Measurements from ENCODE around the gene PTAR1. TPM values are rescaled to one million over a fixed set of nuclear protein-coding genes. Genes with fewer than 3 reads are reported as not detected.

The PTAR1 gene
- total and polyA plus RNA-seq, 8 donors: 49.5 to 117 (median 73.1) TPM

DNA sequence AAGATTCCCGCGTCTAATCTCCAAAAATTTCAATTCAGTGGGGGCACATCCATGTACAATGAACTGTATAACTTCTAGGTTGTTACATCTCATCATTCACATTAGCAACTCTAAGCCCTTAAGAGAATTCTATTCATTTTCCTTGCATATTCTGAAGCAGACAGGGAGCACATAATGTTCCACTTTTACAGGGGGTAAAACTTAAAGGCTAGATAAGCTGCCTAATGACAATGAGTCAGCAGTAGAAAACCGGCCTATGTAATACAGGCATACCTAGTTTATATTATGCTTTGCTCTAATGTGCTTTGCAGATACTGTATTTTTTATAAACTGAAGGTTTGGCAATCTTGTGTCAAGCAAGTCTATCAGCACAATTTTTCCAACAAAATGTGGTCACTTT, 40.4 kb downstream of the PTAR1 start:
- Histone ChIP-seq H3K27me3 (no peaks in the 10 kb centered on the region), H3K27ac (no peak overlapping the region), H3K9me3 (no peaks in the 10 kb centered on the region), H3K4me3 (no peak overlapping the region), H3K36me3 (peaks cover 0 to 72% of the 10 kb centered on the region in 2 donors), H3K4me1 (no peaks in the 10 kb centered on the region)
- intact Hi-C loops (cut with DNase I): no loop called here
- ATAC-seq: no peak
- TF ChIP-seq, protein P1, sequence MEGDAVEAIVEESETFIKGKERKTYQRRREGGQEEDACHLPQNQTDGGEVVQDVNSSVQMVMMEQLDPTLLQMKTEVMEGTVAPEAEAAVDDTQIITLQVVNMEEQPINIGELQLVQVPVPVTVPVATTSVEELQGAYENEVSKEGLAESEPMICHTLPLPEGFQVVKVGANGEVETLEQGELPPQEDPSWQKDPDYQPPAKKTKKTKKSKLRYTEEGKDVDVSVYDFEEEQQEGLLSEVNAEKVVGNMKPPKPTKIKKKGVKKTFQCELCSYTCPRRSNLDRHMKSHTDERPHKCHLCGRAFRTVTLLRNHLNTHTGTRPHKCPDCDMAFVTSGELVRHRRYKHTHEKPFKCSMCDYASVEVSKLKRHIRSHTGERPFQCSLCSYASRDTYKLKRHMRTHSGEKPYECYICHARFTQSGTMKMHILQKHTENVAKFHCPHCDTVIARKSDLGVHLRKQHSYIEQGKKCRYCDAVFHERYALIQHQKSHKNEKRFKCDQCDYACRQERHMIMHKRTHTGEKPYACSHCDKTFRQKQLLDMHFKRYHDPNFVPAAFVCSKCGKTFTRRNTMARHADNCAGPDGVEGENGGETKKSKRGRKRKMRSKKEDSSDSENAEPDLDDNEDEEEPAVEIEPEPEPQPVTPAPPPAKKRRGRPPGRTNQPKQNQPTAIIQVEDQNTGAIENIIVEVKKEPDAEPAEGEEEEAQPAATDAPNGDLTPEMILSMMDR (IDR thresholded peaks at IDR 0.05): no peak
- no peak for DNase-seq

DNA sequence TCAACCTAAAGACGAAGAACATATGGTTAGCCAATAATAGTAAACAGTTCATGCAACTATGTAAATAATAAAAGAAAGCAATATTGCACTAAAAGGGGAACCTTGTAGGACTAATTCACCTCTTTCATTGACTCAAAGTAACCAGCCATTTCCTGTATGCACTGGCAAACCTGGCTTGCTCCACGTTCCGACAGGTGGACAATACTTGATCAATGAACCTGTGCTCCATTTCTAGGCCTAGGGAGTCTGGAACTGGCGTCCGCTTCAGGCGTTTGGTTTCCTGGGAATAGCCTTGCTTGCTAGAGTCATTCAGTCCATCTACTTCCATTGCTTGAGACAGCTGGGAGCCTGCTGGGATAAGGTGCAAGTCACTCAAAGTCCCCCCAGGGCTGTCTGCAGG, 41.6 kb downstream of the PTAR1 start:
- no peak for DNase-seq
- peaks cover 0 to 66% of the 10 kb centered on the region in 2 donors for H3K36me3 ChIP-seq
- intact Hi-C loops (cut with DNase I): no loop called here

DNA sequence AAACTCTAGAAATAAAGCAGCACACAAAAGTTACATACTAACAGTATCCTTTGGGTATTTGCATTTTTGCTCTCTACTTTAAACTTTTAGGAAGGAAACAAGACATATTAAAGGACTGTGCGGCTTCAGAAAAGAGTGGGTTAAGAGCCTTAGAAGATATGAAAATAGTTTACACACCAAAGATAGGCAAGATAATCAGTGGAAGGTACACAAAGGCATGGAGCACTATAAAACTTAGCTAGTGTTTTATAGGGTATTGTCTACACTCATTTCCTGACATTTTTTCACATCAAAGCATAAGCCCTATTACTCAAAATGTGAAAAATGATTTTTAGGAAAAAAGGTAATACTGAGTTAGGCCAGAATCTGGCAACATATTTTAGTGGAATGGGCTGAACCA, 44.0 kb downstream of the PTAR1 start:
- no peaks in the 10 kb centered on the region for H3K9me3 ChIP-seq
- intact Hi-C loops (cut with DNase I): no loop called here
- peaks cover 0 to 49% of the 10 kb centered on the region in 2 donors for H3K36me3 ChIP-seq
- no peak overlapping the region for H3K4me3 ChIP-seq
- H3K27me3 ChIP-seq: no peaks in the 10 kb centered on the region
- no peak overlapping the region for H3K27ac ChIP-seq
- TF ChIP-seq, protein P1 (IDR thresholded peaks at IDR 0.05): no peak
- H3K4me1 ChIP-seq: no peaks in the 10 kb centered on the region
- ATAC-seq (no peak), DNase-seq (no peak)

More for the DNA sequence above, 41.6 kb downstream of the PTAR1 start:
- H3K27me3 ChIP-seq: no peaks in the 10 kb centered on the region
- no peak for ATAC-seq
- H3K9me3 ChIP-seq: no peaks in the 10 kb centered on the region
- no peak overlapping the region for H3K4me3 ChIP-seq
- no peaks in the 10 kb centered on the region for H3K4me1 ChIP-seq
- TF ChIP-seq, protein P1 (IDR thresholded peaks at IDR 0.05): no peak
- no peak overlapping the region for H3K27ac ChIP-seq

DNA sequence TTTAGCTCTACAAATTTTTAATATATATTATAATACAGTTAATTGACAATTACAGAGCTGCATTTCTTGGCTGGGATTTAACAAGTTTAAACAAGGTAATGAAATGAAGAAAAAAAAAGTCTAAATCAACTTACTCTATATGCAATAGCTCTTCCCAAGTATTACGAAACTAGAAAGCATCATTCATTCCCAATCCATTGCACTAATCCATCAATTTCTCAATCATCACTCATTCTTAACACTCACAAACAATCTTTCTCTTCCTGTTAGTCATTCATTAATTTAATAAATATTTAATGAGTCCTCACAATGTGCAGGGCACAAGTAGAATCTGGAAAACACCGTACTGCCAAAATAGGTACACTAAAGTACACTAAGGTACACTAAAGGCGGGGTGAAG, 44.7 kb downstream of the PTAR1 start:
- TF ChIP-seq, protein P1 (IDR thresholded peaks at IDR 0.05): no peak
- Histone ChIP-seq H3K36me3 (peaks cover 0 to 45% of the 10 kb centered on the region in 2 donors), H3K27me3 (no peaks in the 10 kb centered on the region), H3K27ac (no peak overlapping the region), H3K9me3 (no peaks in the 10 kb centered on the region), H3K4me3 (no peak overlapping the region), H3K4me1 (no peaks in the 10 kb centered on the region)
- intact Hi-C loops (cut with DNase I): no loop called here
- DNase-seq (no peak), ATAC-seq (no peak)

DNA sequence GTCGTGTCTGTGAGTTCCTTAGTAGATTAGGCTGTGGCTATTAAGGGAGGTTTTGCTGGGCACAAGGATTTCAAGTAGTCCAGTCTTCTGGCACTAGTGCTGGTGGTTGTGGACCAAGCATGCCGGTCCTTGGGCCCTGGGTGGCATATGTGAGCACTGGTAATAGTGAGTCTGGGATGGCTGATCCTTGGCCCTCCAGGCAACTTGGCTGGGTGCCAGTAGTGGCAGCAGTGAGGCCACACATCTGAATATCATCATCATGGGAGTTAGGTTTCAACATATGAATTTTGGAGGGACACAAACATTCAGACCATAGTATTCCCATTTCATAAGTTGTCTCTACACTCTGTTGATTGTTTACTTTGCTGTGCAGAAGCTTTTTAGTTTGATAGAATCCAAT, 62.3 kb downstream of the PTAR1 start:
- Histone ChIP-seq H3K4me3 (no peak overlapping the region), H3K4me1 (no peaks in the 10 kb centered on the region), H3K36me3 (no peaks in the 10 kb centered on the region), H3K27me3 (no peaks in the 10 kb centered on the region), H3K9me3 (peaks cover 0 to 44% of the 10 kb centered on the region in 2 donors), H3K27ac (no peak overlapping the region)
- intact Hi-C loops (cut with DNase I): no loop called here
- DNase-seq (no peak), ATAC-seq (no peak)
- TF ChIP-seq, protein P1 (IDR thresholded peaks at IDR 0.05): no peak

Measured in left lung (tissue), 10 donors.